Measurements from ENCODE around the gene GRIK5.

The GRIK5 gene

DNA sequence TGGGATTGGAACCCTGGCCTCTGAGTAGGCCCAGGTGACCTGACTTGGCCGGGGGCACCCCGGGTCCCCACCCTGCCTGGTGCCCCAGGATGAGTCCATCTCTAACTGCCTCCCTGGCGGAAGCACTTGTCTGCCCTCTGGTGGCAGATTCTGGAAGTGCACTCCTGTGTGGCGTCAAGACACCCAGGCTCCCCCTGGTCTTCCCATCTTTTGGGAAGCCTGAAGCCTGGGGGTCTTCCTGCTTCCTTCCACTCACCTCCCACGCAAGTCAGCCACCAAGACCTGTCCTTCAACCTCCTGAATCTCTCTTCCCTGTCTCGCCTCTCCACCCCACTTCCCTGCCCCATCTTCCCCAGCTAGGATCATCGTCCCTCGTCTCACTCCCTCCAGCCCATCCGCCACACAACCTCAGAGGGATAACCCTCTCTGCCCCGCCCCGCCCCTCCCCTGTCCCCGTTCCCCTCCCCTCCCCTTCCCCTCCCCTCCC, 118.3 kb downstream of the GRIK5 start:
- DNase-seq (ENCODE audit: low read depth), result peak; percentile 90
